Activated naive CD4-positive, alpha-beta T cell treated with anti-CD3 and anti-CD28 coated beads, Interleukin-2, amount 50 U/mL, for 72 hours (primary cell): ENCODE results near the gene RIN3. TPM values are rescaled to one million over a fixed set of nuclear protein-coding genes. Genes with fewer than 3 reads are reported as not detected.
A peak's percentile ranks its signal among the peaks of the same experiment; 100 is the strongest.

Source experiments
- ATAC-seq, 2 donors: fragments of 150-1000 bp; cut with Tn5 transposase; 2 replicates each; pipeline ENCODE4 v1.10.0; 2021; ENCODE audit warnings: mild to moderate bottlenecking in 2 of 2, moderate library complexity in 2 of 2
- DNase-seq, 2 donors: peaks; one replicate each; pipeline ENCODE4 v3.0.0; 2021 to 2022; ENCODE audit warnings: low spot score in 2 of 2
- H3K27ac Mint-ChIP-seq, 2 donors: one replicate each; pipeline ENCODE4 v1.8.0; 2022; ENCODE audit warnings: mild to moderate bottlenecking in 2 of 2, mixed read lengths in 2 of 2
- H3K36me3 Mint-ChIP-seq, 2 donors: one replicate each; pipeline ENCODE4 v1.8.0; 2022; ENCODE audit warnings: mixed read lengths in 2 of 2
- H3K9me3 Mint-ChIP-seq, 2 donors: one replicate each; pipeline ENCODE4 v1.8.0; 2022; ENCODE audit warnings: mixed read lengths in 2 of 2
- total RNA-seq, 2 donors: library from RNA; stranded (reverse); gene quantifications; one replicate each; pipeline ENCODE4 v1.2.3, GENCODE V29; 2022

RIN3 gene
- total RNA-seq, 2 donors from 2014 or later: 21.1 to 27.9 TPM

- DNase-seq (no peak), ATAC-seq (no peak)
- peaks cover 11 to 14% of the 10 kb centered on the region in 2 donors for H3K36me3 Mint-ChIP-seq
- H3K27ac Mint-ChIP-seq: no peak overlapping the region
- peaks cover 0 to 8% of the 10 kb centered on the region in 2 donors for H3K9me3 Mint-ChIP-seq
These were observed 221.0 kb downstream of the RIN3 start for GRCh38 chr14:92734618-92735017.

GRCh38 chr14:92735344-92735743, 221.8 kb downstream of the RIN3 start:
- no peak for DNase-seq
- Mint-ChIP-seq H3K36me3 (peaks cover 11 to 14% of the 10 kb centered on the region in 2 donors), H3K27ac (no peak overlapping the region), H3K9me3 (peaks cover 0 to 8% of the 10 kb centered on the region in 2 donors)
- ATAC-seq: no peak

DNA sequence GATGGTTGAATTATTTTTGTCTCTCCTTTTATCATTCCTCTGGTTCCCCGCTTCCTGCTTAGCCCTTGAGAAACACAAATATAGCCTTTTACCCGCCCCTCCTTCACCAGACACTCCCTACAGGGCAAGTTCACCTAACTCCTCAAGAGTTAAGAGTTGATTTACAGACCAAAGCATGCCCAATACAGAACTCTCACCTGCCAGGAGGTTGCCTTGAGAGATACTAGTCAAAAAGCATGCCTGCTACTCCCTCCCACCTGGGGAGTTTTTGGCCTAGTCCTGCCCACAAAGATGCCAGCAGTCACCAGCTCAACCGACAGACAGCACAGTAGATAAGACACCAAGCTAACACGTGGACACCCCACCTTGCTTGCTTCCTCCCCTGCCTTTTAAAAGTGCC, 223.6 kb downstream of the RIN3 start:
- Mint-ChIP-seq H3K36me3 (peaks cover 0 to 4% of the 10 kb centered on the region in 2 donors), H3K9me3 (no peaks in the 10 kb centered on the region), H3K27ac (no peak overlapping the region)
- DNase-seq: no peak
- ATAC-seq: peak in 1 of 2 donors; percentile 37

DNA sequence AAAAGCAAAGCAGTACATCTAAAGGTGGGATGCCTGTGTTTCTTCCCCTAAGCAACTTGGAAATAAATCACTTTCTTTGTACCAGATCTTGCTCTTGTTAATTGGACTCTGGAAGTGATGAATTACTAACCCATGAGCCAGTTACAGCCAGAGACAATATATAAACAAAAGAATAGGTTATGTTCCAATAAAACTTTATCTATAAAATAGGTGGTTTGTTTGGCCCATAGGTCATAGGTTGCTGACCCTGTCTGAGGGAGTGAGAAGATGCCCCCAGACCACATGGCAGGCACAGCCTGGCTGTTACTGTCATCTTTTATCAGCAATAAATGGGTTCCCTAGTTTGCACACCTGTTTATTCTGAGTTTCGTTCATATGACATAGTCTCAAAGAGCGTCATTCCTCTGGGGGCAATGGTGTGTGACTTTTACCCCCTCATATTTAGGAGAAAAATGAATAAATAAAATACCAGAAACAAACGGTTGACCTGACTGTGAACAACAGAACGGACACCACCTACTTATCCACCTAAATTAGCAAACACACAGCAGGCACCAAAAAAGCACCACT, 224.1 kb downstream of the RIN3 start:
- DNase-seq (no peak), ATAC-seq (no peak)
- no peak overlapping the region for H3K27ac Mint-ChIP-seq
- H3K9me3 Mint-ChIP-seq: no peaks in the 10 kb centered on the region
- no peaks in the 10 kb centered on the region for H3K36me3 Mint-ChIP-seq

Other genes starting within 250 kb of the RIN3 start
- not detected for gene SLC24A4, start 190.6 kb upstream of the RIN3 start, total RNA-seq
- 1 to 10 TPM; 1.2 to 3.8 TPM for gene LGMN, start 234.8 kb downstream of the RIN3 start, total RNA-seq